Ishikawa (cell line): ENCODE measurements around the gene NUBP1.

ENCODE experiments used
- CEBPB ChIP-seq: IDR thresholded peaks from 2 replicates; pipeline ENCODE4 v1.6.1; 2012
- CREB1 ChIP-seq: IDR thresholded peaks from 2 replicates; pipeline ENCODE4 v1.6.1; 2012; ENCODE audit warnings: low read depth
- EGR1 ChIP-seq: IDR thresholded peaks from 2 replicates; pipeline ENCODE4 v1.6.1; 2012
- EP300 ChIP-seq: IDR thresholded peaks from 2 replicates; pipeline ENCODE4 v1.6.1; 2012; ENCODE audit warnings: borderline replicate concordance
- MAX ChIP-seq: IDR thresholded peaks from 2 replicates; pipeline ENCODE4 v1.6.1; 2012
- RAD21 ChIP-seq: IDR thresholded peaks from 2 replicates; pipeline ENCODE4 v1.6.1; 2012; ENCODE audit warnings: low read depth
- REST ChIP-seq: IDR thresholded peaks from 2 replicates; pipeline ENCODE4 v1.6.1; 2012; ENCODE audit warnings: low read depth, mild to moderate bottlenecking
- TAF1 ChIP-seq: IDR thresholded peaks from 2 replicates; pipeline ENCODE4 v1.6.1; 2012; ENCODE audit warnings: low read depth, mild to moderate bottlenecking
- TCF12 ChIP-seq: IDR thresholded peaks from 2 replicates; pipeline ENCODE4 v1.6.1; 2012; ENCODE audit warnings: low read depth
- TEAD4 ChIP-seq: IDR thresholded peaks from 2 replicates; pipeline ENCODE4 v1.6.1; 2012
- USF1 ChIP-seq: IDR thresholded peaks from 2 replicates; pipeline ENCODE4 v1.6.1; 2012
- YY1 ChIP-seq: IDR thresholded peaks from 2 replicates; pipeline ENCODE4 v1.6.1; 2012; ENCODE audit warnings: low read depth
- ZBTB7A ChIP-seq: IDR thresholded peaks from 2 replicates; pipeline ENCODE4 v1.6.1; 2012; ENCODE audit warnings: low read depth

GRCh38 chr16:10708969-10709368 is 34.7 kb upstream of the NUBP1 start:
- no peak for TF ChIP-seq USF1
- no peak for TF ChIP-seq CREB1
- no peak for TF ChIP-seq EGR1
- TF ChIP-seq MAX, result no peak
- TF ChIP-seq YY1, result no peak
- no peak for TF ChIP-seq REST
- TF ChIP-seq ZBTB7A, result no peak
- no peak for TF ChIP-seq EP300
- no peak for TF ChIP-seq CEBPB
- no peak for TF ChIP-seq TAF1
- no peak for TF ChIP-seq TCF12
- TF ChIP-seq RAD21, result no peak
- TF ChIP-seq TEAD4, result no peak
